NT2/D1 (cell line): ENCODE results near the gene SLC5A12.

ENCODE experiments used
- DNase-seq: peaks from one replicate; pipeline ENCODE4 v3.0.0-alpha.2; 2011; ENCODE audit warnings: low read depth, low spot score
- H3K27me3 ChIP-seq: 2 replicates; pipeline ENCODE4 v1.6.0; 2011; ENCODE audit warnings: mild to moderate bottlenecking; ENCODE audit not compliant: insufficient read length, insufficient read depth
- H3K36me3 ChIP-seq: 2 replicates; pipeline ENCODE4 v1.6.1; 2011; ENCODE audit warnings: mild to moderate bottlenecking, low read length, mixed read lengths; ENCODE audit not compliant: insufficient read depth, insufficient read length
- H3K4me1 ChIP-seq: 2 replicates; pipeline ENCODE4 v1.5.1; 2011; ENCODE audit not compliant: insufficient read depth, insufficient read length
- H3K4me3 ChIP-seq: 2 replicates; pipeline ENCODE4 v1.5.1; 2011; ENCODE audit warnings: low read depth; ENCODE audit not compliant: insufficient read length
- H3K9ac ChIP-seq: 2 replicates; pipeline ENCODE4 v1.6.0; 2011; ENCODE audit warnings: low read depth; ENCODE audit not compliant: insufficient read length
- H3K9me3 ChIP-seq: 2 replicates; pipeline ENCODE4 v1.5.1; 2011; ENCODE audit warnings: mild to moderate bottlenecking, low read length; ENCODE audit not compliant: insufficient read depth
- SUZ12 ChIP-seq: IDR thresholded peaks from 2 replicates; pipeline ENCODE4 v1.6.1; 2011; ENCODE audit not compliant: insufficient read length, insufficient read depth; ENCODE audit errors: extremely low read depth
- YY1 ChIP-seq: IDR thresholded peaks from 2 replicates; pipeline ENCODE4 v1.6.1; 2011; ENCODE audit not compliant: insufficient read length, insufficient read depth
- ZNF274 ChIP-seq: IDR thresholded peaks from 2 replicates; pipeline ENCODE4 v1.6.1; 2011; ENCODE audit warnings: mild to moderate bottlenecking, low read depth, low read length

Gene SLC5A12

DNA sequence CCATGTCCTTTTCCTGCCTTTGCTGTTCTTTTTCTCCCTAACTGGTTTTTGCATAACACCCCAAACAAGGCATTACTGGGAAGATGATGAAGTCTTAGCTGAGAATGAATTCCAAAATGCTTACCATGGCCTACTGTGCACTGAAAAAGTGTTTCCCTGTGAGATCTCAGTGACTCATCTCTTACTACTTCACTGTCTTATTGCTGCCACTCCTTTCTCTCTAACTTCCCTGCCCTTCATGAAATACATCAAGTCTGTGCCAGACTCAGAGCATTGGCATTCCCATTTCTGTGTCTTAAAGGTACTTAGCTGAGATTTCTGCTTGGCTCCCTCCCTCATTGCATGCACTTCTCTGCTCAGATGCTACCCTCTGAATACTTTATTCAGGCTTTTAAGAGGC is 100.7 kb downstream of the SLC5A12 start:
- Histone ChIP-seq H3K4me3 (no peak overlapping the region), H3K27me3 (no peaks in the 10 kb centered on the region), H3K4me1 (no peaks in the 10 kb centered on the region), H3K9ac (no peak overlapping the region), H3K9me3 (no peaks in the 10 kb centered on the region), H3K36me3 (no peaks in the 10 kb centered on the region)
- DNase-seq: no peak
- TF ChIP-seq SUZ12 (no peak), YY1 (no peak), ZNF274 (no peak)

DNA sequence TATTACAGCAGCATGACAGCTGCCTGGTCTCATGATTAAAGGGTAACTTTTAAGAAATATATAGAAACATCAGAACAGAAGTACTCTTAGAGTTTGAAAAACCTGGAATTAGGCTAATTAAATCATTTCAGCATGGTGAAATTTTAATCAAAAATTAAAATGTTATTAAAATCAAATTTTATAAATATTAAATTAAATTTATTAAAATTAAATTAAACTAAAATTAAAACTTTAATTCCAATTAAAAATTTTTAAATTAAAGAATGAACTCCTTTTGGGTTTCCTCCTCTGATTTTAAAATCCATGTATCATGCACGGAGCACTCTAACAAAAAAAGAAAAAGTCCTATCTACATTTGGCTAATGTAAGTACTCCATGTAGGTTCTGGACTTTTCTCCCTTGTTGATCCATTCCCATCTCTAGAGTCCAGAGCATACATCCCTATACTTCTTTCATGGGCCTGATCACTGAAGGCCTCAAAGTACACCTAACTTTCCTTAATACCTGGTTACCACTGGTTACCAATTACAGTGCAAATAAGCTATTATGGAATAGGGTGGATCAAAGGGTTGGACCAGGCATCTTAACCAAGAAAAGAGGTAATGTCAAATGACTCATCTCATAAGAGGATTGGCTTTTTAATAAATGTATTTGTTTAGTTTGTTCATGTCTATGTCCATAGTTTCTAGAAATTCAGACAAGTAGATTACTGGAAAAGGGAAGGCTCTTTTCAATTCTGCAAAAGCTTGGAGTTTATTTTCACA is 101.4 kb downstream of the SLC5A12 start:
- TF ChIP-seq YY1 (no peak), SUZ12 (no peak), ZNF274 (no peak)

DNA sequence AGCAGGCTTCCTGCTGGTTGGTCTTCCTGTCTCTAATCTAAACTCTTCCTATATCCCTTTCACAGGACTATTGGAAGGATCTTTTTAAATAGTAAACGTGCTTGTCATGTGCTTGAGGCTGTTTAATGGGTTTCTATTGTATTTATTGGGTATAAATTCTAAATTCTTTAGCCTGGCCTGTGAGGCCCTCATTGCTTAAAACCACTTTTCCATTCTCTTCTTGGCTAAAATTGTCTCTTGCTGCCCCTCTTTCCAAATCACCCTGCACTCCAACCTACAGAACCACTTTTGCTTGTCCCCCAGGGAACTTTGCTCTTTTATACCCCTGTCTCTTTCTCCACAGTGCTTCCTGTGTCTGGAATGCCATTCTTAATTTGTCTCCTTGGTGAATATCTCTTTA is 103.4 kb downstream of the SLC5A12 start:
- Histone ChIP-seq H3K9ac (no peak overlapping the region), H3K4me3 (no peak overlapping the region), H3K27me3 (no peaks in the 10 kb centered on the region), H3K9me3 (no peaks in the 10 kb centered on the region), H3K4me1 (no peaks in the 10 kb centered on the region), H3K36me3 (no peaks in the 10 kb centered on the region)
- no peak for DNase-seq
- TF ChIP-seq YY1 (no peak), ZNF274 (no peak), SUZ12 (no peak)

More for the DNA sequence above, 101.4 kb downstream of the SLC5A12 start:
- Histone ChIP-seq H3K9ac (no peak overlapping the region), H3K4me1 (no peaks in the 10 kb centered on the region), H3K27me3 (no peaks in the 10 kb centered on the region), H3K36me3 (no peaks in the 10 kb centered on the region), H3K9me3 (no peaks in the 10 kb centered on the region), H3K4me3 (no peak overlapping the region)
- no peak for DNase-seq
